Stromal cell of bone marrow (primary cell): ENCODE data around the gene GOLPH3.
"Not testable (repeated sequence)": the region's sequence is repeated elsewhere in the genome, so short reads cannot be mapped to it uniquely, and the experiment has no call there.

Experiments used
- DNase-seq: peaks from one replicate; pipeline ENCODE4 v3.0.0-alpha.2; 2012; ENCODE audit warnings: low read depth

GOLPH3 gene

GRCh38 chr5:32174011-32174870 is at the start of gene GOLPH3:
Gene GOLPH3, minus strand, starts transcription at chr5:32174319. Its CDS starts 285 bp downstream, at chr5:32174034.
- DNase-seq = peak; percentile 77

- DNase-seq = no peak
Observed at GRCh38 chr5:32222723-32223470, 48.8 kb upstream of the GOLPH3 start.

- DNase-seq = no peak
Observed at GRCh38 chr5:32217886-32218396, 43.8 kb upstream of the GOLPH3 start.

GRCh38 chr5:32214344-32214743 is 40.2 kb upstream of the GOLPH3 start:
- not testable (repeated sequence) for DNase-seq

DNA sequence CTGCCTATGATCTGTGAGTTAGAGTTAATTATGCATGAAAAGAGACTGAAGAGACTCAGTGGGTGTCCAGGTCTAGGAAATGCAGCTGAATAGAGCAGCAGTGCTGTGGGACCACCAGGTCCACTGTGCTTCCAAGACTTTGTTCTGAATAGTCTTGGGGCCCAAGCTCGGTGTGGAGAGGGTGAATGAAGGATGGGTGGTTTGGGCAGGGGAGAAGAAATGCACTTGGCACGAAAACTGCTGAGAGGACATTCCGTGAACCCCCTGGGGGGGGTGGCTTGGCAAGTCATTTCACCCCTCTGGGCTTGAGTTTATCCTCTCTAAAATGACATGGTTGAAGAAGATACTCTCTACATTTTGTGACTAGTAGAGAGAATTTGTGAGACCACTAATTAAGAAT is 36.0 kb upstream of the GOLPH3 start:
- no peak for DNase-seq

DNA sequence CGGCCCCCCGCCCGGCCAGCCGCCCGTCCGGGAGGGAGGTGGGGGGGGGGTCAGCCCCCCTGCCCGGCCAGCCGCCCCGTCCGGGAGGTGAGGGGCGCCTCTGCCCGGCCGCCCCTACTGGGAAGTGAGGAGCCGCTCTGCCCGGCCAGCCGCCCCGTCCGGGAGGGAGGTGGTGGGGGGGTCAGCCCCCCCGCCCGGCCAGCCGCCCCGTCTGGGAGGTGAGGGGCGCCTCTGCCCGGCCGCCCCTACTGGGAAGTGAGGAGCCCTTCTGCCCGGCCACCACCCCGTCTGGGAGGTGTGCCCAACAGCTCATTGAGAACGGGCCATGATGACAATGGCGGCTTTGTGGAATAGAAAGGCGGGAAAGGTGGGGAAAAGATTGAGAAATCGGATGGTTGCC is 34.7 kb upstream of the GOLPH3 start:
- DNase-seq = not testable (repeated sequence)

- no peak for DNase-seq
Observed at GRCh38 chr5:32207355-32207634, 33.2 kb upstream of the GOLPH3 start.

GRCh38 chr5:32206509-32207354 is 32.6 kb upstream of the GOLPH3 start:
- no peak for DNase-seq

GRCh38 chr5:32206053-32206452 is 31.9 kb upstream of the GOLPH3 start:
- DNase-seq = no peak

DNA sequence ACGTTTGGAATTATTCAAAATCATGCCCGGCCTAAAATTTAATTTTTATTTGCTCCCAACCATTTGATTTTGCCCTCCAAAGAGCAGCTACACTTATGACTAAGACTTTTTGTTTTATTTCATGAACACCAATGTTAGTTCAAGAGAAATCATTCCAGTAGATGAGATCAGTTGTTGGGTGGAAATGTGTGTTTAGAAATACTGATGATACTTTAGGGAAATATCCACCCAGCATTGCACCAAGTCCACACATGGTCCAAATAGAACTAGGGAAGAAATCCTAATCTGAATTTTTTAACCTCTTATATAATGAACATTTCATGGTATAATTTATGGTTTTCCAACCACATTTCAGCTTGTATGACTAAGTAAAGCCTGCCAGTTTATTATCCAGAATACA is 28.3 kb upstream of the GOLPH3 start:
- peak; percentile 89 for DNase-seq

GRCh38 chr5:32201122-32201753 is 27.1 kb upstream of the GOLPH3 start:
- DNase-seq = no peak

- DNase-seq = no peak
Observed at GRCh38 chr5:32197032-32197431, 22.9 kb upstream of the GOLPH3 start.

GRCh38 chr5:32195265-32195664 is 21.1 kb upstream of the GOLPH3 start:
- no peak for DNase-seq

DNA sequence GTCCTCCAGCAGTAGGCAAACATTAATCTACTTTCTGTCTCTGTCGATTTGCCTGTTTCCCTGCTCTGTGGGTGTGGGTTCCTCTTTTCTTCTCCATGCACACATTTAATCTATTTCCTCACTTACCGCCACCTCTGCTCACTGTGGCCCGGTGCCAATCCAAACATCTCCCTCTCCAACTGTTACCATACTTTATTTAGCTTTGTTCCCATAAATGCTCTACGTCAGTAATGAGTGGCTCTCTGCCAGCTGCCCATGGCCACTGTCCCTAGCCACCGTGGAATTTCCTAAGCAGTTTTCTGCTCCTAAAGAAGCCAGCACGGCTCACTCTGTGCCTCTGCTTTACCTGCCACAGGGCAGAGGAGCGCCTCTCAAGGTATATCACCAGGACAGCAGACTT is 19.5 kb upstream of the GOLPH3 start:
- peak; percentile 60 for DNase-seq

DNA sequence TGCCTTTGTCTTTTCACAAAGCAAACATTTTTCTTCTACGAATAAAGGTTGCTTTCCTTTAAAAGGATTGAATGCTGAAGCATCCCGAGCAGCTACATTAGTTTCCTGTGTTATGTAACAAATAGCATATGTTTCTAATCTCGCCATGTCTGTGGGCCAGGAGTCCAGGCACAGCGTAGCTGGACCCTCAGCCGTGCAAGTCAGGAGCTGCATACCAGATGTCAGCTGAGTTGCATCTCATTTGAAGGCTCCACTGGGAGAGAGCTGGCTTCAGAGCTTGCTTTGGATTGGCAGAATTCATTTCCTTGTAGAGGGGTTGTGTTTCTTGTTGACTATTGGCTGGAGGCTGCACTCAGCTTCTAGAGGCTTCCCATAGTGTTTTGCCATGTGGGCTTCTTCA is 16.0 kb upstream of the GOLPH3 start:
- peak; percentile 45 for DNase-seq

- DNase-seq = no peak
Observed at GRCh38 chr5:32187675-32188074, 13.6 kb upstream of the GOLPH3 start.

DNA sequence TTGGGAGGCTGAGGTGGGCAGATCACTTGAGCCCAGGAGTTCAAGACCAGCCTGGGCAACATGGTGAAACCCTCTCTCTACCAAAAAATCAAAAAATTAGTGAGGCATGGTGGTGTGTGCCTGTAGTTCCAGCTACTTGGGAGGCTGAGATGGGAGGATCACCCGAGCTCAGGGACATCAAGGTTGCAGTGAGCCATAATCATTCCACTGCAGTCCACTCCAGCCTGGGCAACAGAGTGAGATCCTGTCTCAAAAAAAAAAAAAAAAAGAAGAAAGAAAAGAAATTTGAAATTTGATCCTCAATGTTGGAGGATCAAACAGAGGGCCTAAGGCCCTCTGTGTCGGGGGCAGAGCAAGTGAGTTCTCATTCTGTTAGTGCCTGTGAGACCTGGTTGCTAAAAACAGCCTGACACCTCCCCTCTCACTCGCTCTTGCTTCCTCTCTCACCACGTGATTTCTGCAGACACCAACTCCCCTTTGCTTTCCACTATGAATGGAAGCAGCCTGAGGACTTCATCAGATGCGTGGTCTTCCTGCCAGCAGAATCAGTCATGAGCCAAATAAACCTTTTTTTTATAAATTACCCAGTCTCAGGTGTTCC is 8.4 kb upstream of the GOLPH3 start:
- DNase-seq = no peak

GRCh38 chr5:32173267-32174010 is 680 bp downstream of the GOLPH3 start:
- DNase-seq = peak; percentile 61

DNA sequence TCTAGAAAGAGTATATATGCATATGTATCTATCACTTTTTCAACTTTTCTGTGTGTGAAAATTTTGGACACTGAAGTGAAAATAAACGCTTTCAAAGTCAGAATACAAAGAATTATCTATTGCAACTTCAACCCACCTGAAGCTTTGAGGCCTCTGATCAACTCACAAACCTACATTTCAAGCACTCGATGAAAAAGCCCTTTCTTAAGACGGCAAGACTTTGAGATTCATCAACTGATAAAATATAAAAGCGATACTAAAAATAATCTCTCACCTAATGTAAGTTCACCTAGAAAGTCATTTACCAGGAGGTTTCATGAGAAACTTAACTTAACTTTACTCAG is 1.2 kb downstream of the GOLPH3 start:
- DNase-seq = no peak

DNA sequence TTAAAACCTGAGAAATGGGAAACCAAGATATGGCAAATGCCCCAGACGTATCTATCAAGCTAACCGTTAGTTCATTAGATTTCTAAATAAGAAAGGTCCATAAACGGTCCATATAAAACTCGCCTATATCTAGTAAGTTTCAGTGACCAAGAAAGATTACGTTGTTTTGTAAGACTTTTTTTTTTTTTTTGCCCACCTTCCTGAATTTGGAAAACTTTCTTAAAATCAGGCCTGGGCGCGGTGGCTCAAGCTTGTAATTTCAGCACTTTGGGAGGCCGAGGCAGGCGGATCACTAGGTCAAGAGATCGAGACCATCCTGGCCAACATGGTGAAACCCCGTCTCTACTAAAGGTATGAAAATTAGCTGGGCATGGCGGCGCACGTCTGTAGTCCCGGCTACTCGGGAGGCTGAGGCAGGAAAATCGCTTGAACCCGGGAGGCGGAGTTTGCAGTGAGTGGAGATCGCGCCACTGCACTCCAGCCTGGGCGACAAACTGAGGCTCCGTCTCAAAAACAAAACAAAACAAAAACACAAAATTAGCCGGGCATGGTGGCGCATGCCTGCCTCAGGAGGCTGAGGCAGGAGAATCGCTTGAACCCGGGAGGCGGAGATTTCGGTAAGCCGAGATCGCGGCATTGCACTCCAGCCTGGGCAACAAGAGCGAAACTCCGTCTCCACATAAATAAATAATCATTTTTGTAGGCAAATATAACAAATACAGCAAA is 1.8 kb downstream of the GOLPH3 start:
- not testable (repeated sequence) for DNase-seq
